Thoracic aorta (tissue), 2 donors: ENCODE data around the gene PREX1. TPM values are rescaled to one million over a fixed set of nuclear protein-coding genes. Genes with fewer than 3 reads are reported as not detected.

ENCODE experiments used
- ATAC-seq: fragments of 150-250 bp; one replicate; pipeline ENCODE4 v1.8.0; 2017; ENCODE audit warnings: low read depth; ENCODE audit not compliant: insufficient number of reproducible peaks, low FRiP score
- DNase-seq: peaks from one replicate; pipeline ENCODE4 v3.0.0-alpha.2; 2020; ENCODE audit warnings: low spot score
- H3K27ac ChIP-seq, 2 donors: fragments of 200-600 bp; sonication (generic); 1 replicate in 1 of 2; 2 replicates in 1 of 2; pipeline ENCODE4 v1.5.1; 2016; ENCODE audit warnings: mild to moderate bottlenecking in 2 of 2, moderate library complexity in 2 of 2
- H3K27me3 ChIP-seq: fragments of 200-600 bp; sonication (generic); replicated peaks from 2 replicates; pipeline ENCODE4 v1.6.0; 2016; ENCODE audit warnings: mild to moderate bottlenecking; ENCODE audit not compliant: insufficient read depth
- H3K36me3 ChIP-seq: fragments of 200-600 bp; sonication (generic); one replicate; pipeline ENCODE4 v1.5.1; 2016
- H3K4me1 ChIP-seq, 2 donors: fragments of 200-600 bp; sonication (generic); 1 replicate in 1 of 2; 2 replicates in 1 of 2; pipeline versions ENCODE4 v1.5.1 to v1.6.0; 2016; ENCODE audit warnings: low read depth in 2 of 2, mild to moderate bottlenecking in 1 of 2; ENCODE audit not compliant: control insufficient read depth in 1 of 2
- H3K4me3 ChIP-seq: fragments of 200-600 bp; sonication (generic); 2 replicates; pipeline ENCODE4 v1.5.1; 2016; ENCODE audit warnings: mild to moderate bottlenecking
- H3K9me3 ChIP-seq: fragments of 200-600 bp; sonication (generic); 2 replicates; pipeline ENCODE4 v1.5.1; 2016
- total RNA-seq, 2 donors: library from RNA; depleted of rRNA; stranded (reverse); fragments of >200 nt; gene quantifications; one replicate each; pipeline versions ENCODE4 v1.1.0 to v1.2.3, GENCODE V29; 2016
- TF ChIP-seq, protein P1 (sequence below): fragments of 200-600 bp; sonication (generic); IDR thresholded peaks from one replicate; pipeline ENCODE4 v1.5.1; 2019; ENCODE audit warnings: antibody characterized with exemption

Gene PREX1
- total RNA-seq, 2 donors from 2014 or later, result 94.6 to 101 TPM

DNA sequence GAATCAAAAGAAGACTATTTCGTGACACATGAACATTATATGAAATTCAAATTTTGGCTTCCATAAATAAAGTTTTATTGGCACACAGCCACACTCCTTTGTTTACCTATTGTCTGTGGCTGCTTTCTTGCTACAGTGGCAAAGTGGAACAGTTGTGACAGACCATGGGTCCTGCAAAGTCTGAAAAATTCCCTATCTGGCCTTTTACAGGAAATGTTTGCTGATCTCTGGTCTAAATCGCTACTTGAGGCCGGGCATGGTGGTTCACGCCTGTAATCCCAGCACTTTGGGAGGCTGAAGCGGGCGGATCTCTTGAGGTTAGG, 23.1 kb upstream of the PREX1 start:
- TF ChIP-seq, protein P1, sequence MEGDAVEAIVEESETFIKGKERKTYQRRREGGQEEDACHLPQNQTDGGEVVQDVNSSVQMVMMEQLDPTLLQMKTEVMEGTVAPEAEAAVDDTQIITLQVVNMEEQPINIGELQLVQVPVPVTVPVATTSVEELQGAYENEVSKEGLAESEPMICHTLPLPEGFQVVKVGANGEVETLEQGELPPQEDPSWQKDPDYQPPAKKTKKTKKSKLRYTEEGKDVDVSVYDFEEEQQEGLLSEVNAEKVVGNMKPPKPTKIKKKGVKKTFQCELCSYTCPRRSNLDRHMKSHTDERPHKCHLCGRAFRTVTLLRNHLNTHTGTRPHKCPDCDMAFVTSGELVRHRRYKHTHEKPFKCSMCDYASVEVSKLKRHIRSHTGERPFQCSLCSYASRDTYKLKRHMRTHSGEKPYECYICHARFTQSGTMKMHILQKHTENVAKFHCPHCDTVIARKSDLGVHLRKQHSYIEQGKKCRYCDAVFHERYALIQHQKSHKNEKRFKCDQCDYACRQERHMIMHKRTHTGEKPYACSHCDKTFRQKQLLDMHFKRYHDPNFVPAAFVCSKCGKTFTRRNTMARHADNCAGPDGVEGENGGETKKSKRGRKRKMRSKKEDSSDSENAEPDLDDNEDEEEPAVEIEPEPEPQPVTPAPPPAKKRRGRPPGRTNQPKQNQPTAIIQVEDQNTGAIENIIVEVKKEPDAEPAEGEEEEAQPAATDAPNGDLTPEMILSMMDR, result no peak
- ATAC-seq, result no peak
- no peaks in the 10 kb centered on the region for H3K4me1 ChIP-seq
- H3K27me3 ChIP-seq, result no peaks in the 10 kb centered on the region
- no peak for DNase-seq
- H3K9me3 ChIP-seq, result no peaks in the 10 kb centered on the region
- no peak overlapping the region for H3K4me3 ChIP-seq
- no peak overlapping the region for H3K27ac ChIP-seq
- no peaks in the 10 kb centered on the region for H3K36me3 ChIP-seq

DNA sequence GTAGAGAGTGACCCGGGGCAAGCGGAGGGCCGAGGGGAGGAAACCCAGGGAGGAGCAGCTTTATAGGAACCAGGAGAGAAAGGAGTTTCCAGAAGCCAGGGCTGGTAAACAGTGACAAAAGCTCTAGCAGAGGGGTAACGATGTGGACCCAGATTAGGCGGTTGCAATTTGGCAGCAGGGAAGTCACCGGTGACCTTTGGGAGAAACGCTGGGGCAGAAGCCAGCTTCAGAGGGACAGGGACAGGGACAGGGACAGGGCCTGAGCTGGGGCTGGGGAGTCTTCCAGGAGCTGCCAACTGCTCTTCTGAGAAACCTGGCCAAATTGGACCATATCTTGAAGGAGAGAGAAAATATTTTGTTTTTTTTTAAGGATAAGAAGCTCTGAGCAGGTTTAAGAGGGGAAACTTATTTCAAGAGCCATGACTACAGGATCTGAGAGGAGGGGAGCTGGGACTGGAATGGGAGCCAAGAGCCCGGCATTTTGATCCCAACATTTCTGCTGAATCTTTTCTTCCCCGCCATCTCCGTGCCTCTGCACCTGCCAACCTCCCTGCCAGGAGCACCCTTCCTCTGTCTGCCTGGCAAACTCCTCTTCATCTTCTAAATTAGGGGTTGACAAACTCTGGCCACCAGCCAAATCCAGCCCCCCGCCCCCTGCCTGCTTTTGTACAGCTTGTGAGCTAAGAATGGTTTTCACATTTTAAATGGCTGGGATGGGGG, 22.6 kb upstream of the PREX1 start:
- H3K27ac ChIP-seq, result no peak overlapping the region
- TF ChIP-seq, protein P1, result no peak
- H3K4me1 ChIP-seq, result no peaks in the 10 kb centered on the region
- H3K4me3 ChIP-seq, result no peak overlapping the region
- ATAC-seq, result no peak
- no peaks in the 10 kb centered on the region for H3K36me3 ChIP-seq
- DNase-seq, result no peak
- H3K9me3 ChIP-seq, result no peaks in the 10 kb centered on the region
- no peaks in the 10 kb centered on the region for H3K27me3 ChIP-seq

DNA sequence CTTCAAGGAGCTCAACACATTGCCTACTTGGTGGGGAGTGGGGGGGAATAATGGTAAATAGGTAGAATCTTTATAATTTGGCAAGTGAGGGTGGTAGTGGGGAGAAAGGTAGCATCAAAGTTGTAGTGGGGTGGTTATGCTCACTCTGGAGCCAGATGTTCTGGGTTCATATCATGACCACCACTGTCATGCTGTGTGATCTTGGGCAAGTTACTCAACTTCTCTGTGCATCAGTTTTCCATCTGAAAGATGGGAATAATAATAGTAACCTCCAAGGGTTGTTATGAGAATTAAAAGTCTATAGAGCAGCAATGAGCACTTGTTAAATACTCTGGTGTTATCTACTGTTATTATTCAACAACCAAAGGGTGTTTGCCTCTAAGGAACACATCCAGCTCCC, 22.0 kb upstream of the PREX1 start:
- Histone ChIP-seq H3K4me1 (no peaks in the 10 kb centered on the region), H3K27me3 (no peaks in the 10 kb centered on the region), H3K9me3 (no peaks in the 10 kb centered on the region), H3K36me3 (no peaks in the 10 kb centered on the region), H3K4me3 (no peak overlapping the region), H3K27ac (no peak overlapping the region)
- TF ChIP-seq, protein P1, result no peak
- ATAC-seq, result no peak
- DNase-seq, result no peak

DNA sequence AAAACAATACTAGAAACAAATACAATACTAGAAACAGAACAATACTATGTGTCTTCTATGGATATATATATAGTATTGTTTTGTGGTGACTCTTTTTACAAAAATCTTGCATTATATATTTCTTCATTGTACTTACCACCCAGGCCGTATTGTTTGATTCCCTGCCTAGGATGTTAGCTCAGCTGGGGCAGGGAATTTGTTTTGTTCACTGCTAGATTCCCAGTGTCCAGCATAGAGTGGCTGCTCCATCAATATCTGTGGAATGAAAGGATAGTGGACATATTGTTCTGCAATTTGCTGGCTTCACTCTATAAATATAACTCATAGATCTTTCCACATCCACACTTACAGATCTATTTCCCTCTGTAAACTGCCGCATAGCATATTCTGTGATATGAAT, 21.5 kb upstream of the PREX1 start:
- DNase-seq, result no peak
- TF ChIP-seq, protein P1, result no peak
- Histone ChIP-seq H3K4me3 (no peak overlapping the region), H3K27me3 (no peaks in the 10 kb centered on the region), H3K36me3 (no peaks in the 10 kb centered on the region), H3K27ac (no peak overlapping the region), H3K9me3 (no peaks in the 10 kb centered on the region), H3K4me1 (no peaks in the 10 kb centered on the region)
- no peak for ATAC-seq

DNA sequence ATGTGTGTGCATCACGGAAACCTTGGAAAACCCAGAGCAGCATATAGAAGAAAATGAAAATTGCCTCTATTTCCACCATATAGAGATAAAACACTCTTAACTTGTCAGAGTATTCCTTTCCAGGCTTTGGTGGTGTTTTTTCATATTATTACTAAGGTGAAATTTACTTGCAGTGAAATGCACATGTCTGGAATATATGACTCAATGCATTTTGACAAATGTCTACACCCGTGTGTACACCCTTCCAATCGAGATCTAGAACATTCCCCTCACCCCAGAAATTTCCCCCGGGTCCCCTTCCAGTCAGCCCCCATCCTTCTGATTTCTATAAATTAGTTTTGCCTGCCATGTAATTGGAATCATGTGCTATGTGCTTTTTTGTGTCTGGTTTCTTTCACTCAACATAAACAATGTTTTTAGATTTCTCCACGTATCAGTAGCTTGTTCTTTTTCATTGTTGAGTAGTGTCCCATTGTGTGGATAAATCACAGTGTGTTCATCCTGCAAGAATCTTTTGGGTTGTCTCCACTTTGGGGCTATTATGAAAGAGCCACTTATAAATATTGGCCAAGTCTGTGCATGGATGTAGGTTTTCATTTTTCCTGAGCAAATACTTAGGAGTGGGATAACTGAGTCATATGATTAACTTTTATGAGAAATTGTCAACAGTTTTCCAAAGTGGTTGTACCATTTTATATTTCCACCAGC, 19.9 kb upstream of the PREX1 start:
- TF ChIP-seq, protein P1, result no peak

More for the DNA sequence above, 19.9 kb upstream of the PREX1 start:
- no peak for DNase-seq
- Histone ChIP-seq H3K4me3 (no peak overlapping the region), H3K9me3 (no peaks in the 10 kb centered on the region), H3K27ac (no peak overlapping the region), H3K36me3 (no peaks in the 10 kb centered on the region), H3K27me3 (no peaks in the 10 kb centered on the region), H3K4me1 (no peaks in the 10 kb centered on the region)
- ATAC-seq, result no peak
